ENCODE data around the gene ANO4.

DNA sequence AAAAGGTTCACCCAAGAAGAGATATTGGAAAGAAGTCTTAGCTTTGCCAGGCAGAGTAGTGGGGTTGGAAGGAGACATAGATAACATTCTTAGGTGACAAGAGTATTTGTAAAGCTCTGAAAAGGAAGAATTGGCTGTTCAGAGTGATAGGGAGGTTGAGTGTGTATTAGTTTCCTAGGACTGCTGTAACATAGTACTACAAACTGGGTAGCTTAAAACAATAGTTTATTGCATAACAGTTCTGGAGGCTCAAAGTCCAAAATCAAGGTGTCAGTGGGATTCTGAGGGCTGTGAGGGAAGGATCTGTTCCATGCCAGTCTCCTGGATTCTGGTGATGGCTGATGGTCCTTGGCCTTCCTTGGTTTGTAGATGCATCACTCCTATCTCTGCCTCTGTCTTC lies 258.6 kb downstream of the ANO4 start:
- TF ChIP-seq, protein P1, sequence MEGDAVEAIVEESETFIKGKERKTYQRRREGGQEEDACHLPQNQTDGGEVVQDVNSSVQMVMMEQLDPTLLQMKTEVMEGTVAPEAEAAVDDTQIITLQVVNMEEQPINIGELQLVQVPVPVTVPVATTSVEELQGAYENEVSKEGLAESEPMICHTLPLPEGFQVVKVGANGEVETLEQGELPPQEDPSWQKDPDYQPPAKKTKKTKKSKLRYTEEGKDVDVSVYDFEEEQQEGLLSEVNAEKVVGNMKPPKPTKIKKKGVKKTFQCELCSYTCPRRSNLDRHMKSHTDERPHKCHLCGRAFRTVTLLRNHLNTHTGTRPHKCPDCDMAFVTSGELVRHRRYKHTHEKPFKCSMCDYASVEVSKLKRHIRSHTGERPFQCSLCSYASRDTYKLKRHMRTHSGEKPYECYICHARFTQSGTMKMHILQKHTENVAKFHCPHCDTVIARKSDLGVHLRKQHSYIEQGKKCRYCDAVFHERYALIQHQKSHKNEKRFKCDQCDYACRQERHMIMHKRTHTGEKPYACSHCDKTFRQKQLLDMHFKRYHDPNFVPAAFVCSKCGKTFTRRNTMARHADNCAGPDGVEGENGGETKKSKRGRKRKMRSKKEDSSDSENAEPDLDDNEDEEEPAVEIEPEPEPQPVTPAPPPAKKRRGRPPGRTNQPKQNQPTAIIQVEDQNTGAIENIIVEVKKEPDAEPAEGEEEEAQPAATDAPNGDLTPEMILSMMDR (IDR thresholded peaks at IDR 0.05), result no peak
- no peak for TF ChIP-seq POLR2A (IDR thresholded peaks at IDR 0.05)

All from lower leg skin (tissue), 3 donors.